HepG2 (cell line): ENCODE measurements around the gene SUPT4H1. TPM values are rescaled to one million over a fixed set of nuclear protein-coding genes. Genes with fewer than 3 reads are reported as not detected.

ENCODE experiments used
- GMEB1 ChIP-seq: sonication (generic); formaldehyde crosslinking; IDR thresholded peaks from 2 replicates; pipeline ENCODE4 v1.5.1; 2020; ENCODE audit warnings: missing genetic modification reagents, mild to moderate bottlenecking, borderline replicate concordance
- HNF1A ChIP-seq, 2 experiments: sonication (generic) in 1 of 2; formaldehyde crosslinking in 1 of 2; IDR thresholded peaks; 2 replicates each; pipeline versions ENCODE4 v1.4.0 to v1.6.1; 2016 to 2020; ENCODE audit warnings: borderline replicate concordance in 1 of 2, low read depth in 1 of 2, mild to moderate bottlenecking in 1 of 2, missing genetic modification reagents in 1 of 2
- IKZF1 ChIP-seq: fragments of 450-650 bp; IDR thresholded peaks from 2 replicates; pipeline ENCODE4 v1.7.1; 2016
- MED8 ChIP-seq: sonication (generic); formaldehyde crosslinking; IDR thresholded peaks from 2 replicates; pipeline ENCODE4 v1.8.1; 2023; ENCODE audit warnings: mild to moderate bottlenecking, missing genetic modification reagents; ENCODE audit not compliant: insufficient replicate concordance
- NONO ChIP-seq, 2 experiments: fragments of 450-650 bp in 1 of 2; sonication (generic) in 1 of 2; formaldehyde crosslinking in 1 of 2; IDR thresholded peaks in 1 of 2; conservative IDR thresholded peaks in 1 of 2; 2 replicates each; pipeline versions ENCODE4 v1.6.1 to v1.8.0; 2017 to 2022; ENCODE audit warnings: mild to moderate bottlenecking in 1 of 2, missing genetic modification reagents in 1 of 2, moderate library complexity in 1 of 2
- SKIL ChIP-seq: sonication (generic); formaldehyde crosslinking; IDR thresholded peaks from 2 replicates; pipeline ENCODE4 v1.8.0; 2022; ENCODE audit warnings: missing genetic modification reagents, mild to moderate bottlenecking, moderate library complexity, borderline replicate concordance
- SYNCRIP ChIP-seq: fragments of 200-400 bp; formaldehyde crosslinking; IDR thresholded peaks from 2 replicates; pipeline ENCODE4 v1.6.1; 2018; ENCODE audit warnings: mild to moderate bottlenecking, low read depth, low read length; ENCODE audit not compliant: insufficient read depth
- TCF7L2 ChIP-seq: IDR thresholded peaks from 2 replicates; pipeline ENCODE4 v1.6.1; 2011; ENCODE audit warnings: mild to moderate bottlenecking, low read depth, low read length, moderate library complexity
- XRCC5 ChIP-seq: fragments of 200-400 bp; formaldehyde crosslinking; optimal IDR thresholded peaks from 2 replicates; pipeline ENCODE3; 2017; ENCODE audit warnings: mild to moderate bottlenecking, low read length
- ZBTB1 ChIP-seq: sonication (generic); formaldehyde crosslinking; IDR thresholded peaks from 2 replicates; pipeline ENCODE4 v1.4.0; 2020; ENCODE audit warnings: missing genetic modification reagents, borderline replicate concordance
- ZFP1 ChIP-seq: IDR thresholded peaks from 2 replicates; pipeline ENCODE4 v1.6.1; 2016
- ZNF143 ChIP-seq: sonication (generic); formaldehyde crosslinking; IDR thresholded peaks from 2 replicates; pipeline ENCODE4 v1.4.0; 2020; ENCODE audit warnings: missing genetic modification reagents
- ZNF431 ChIP-seq: sonication (generic); formaldehyde crosslinking; IDR thresholded peaks from 2 replicates; pipeline ENCODE4 v1.9.0; 2022; ENCODE audit warnings: missing genetic modification reagents, low read depth, mild to moderate bottlenecking, borderline replicate concordance
- ZNF768 ChIP-seq: sonication (generic); formaldehyde crosslinking; IDR thresholded peaks from 2 replicates; pipeline ENCODE4 v1.4.0; 2020; ENCODE audit warnings: missing genetic modification reagents
- ZSCAN12 ChIP-seq: sonication (generic); formaldehyde crosslinking; IDR thresholded peaks from 2 replicates; pipeline ENCODE4 v1.9.0; 2021; ENCODE audit warnings: mild to moderate bottlenecking, missing genetic modification reagents
- polyA plus RNA-seq, 8 experiments: library from polyadenylated mRNA; depleted of rRNA in 3 of 8; stranded (reverse) in 7 of 8; unstranded in 1 of 8; fragments of >200 nt; fragmentation: Illumina TruSeq in 4 of 8; extraction: Trizol in 4 of 8; gene quantifications; 2 replicates each; pipeline versions ENCODE4 v1.2.1 to v1.2.3, GENCODE V29; 2011 to 2016; ENCODE audit warnings: low read depth in 4 of 8, missing spikeins in 1 of 8, mixed read lengths in 1 of 8; ENCODE audit not compliant: insufficient read depth in 1 of 8
- total RNA-seq, 5 experiments: library from RNA; depleted of rRNA; stranded (reverse); fragments of >200 nt; fragmentation: Illumina TruSeq; extraction: Trizol; gene quantifications; 2 replicates each; pipeline ENCODE4 v1.2.3, GENCODE V29; 2016; ENCODE audit warnings: low read depth in 1 of 5

The SUPT4H1 gene
- total and polyA plus RNA-seq, 2 of the 13 experiments (the other 11 are each of a cell fraction or from before 2014, with no cell fraction given): 155 to 244 TPM

GRCh38 chr17:58358408-58359172 is 6.6 kb upstream of the SUPT4H1 start (continued):
- no peak for TF ChIP-seq GMEB1
- peak; percentile 19 for TF ChIP-seq XRCC5
- no peak for TF ChIP-seq NONO (IDR thresholded peaks at IDR 0.05)
- TF ChIP-seq NONO (CRISPR knock-in tag; conservative IDR thresholded peaks at IDR 0.05): peak; percentile 23; the same call in 1 of the 2 replicates
- no peak for TF ChIP-seq ZFP1
- 0 out of 2 replicates have a peak, but pooled peaks have one; percentile 10 for TF ChIP-seq ZNF768 (CRISPR knock-in tag)
- TF ChIP-seq SKIL (CRISPR knock-in tag): 0 out of 2 replicates have a peak, but pooled peaks have one; percentile 12
- no peak for TF ChIP-seq ZBTB1 (CRISPR knock-in tag)
- no peak for TF ChIP-seq MED8
- TF ChIP-seq IKZF1: no peak
- no peak for TF ChIP-seq ZNF143 (CRISPR knock-in tag)
- no peak for TF ChIP-seq ZNF431 (CRISPR knock-in tag)
- TF ChIP-seq ZSCAN12: no peak
- TF ChIP-seq SYNCRIP: no peak
- TF ChIP-seq HNF1A (IDR thresholded peaks at IDR 0.05; ENCODE audit: low read depth): no peak
- peak; percentile 64; the same call in 1 of the 2 replicates for TF ChIP-seq HNF1A (CRISPR knock-in tag; IDR thresholded peaks at IDR 0.05; ENCODE audit: borderline replicate concordance)
- TF ChIP-seq TCF7L2: no peak
